HG03066 (cell line): ENCODE measurements around the gene TOMM20L.

Source experiments
- ATAC-seq: cut with Tn5 transposase; IDR thresholded peaks from one replicate; pipeline ENCODE4 v1.9.1; 2021; ENCODE audit warnings: low read depth; ENCODE audit not compliant: unreplicated experiment

The TOMM20L gene

GRCh38 chr14:58426670-58427280 is 31.0 kb downstream of the TOMM20L start:
- peak; percentile 44 for ATAC-seq

GRCh38 chr14:58427281-58428117 is 31.8 kb downstream of the TOMM20L start, which contains the start of the genes KIAA0586 and TIMM9:
KIAA0586 (plus strand) TSS chr14:58427719; CDS start chr14:58428265, 546 bp downstream.
TIMM9 (minus strand) TSS chr14:58427531; CDS start chr14:58411945, 15,586 bp downstream.
- ATAC-seq = peak; percentile 94

DNA sequence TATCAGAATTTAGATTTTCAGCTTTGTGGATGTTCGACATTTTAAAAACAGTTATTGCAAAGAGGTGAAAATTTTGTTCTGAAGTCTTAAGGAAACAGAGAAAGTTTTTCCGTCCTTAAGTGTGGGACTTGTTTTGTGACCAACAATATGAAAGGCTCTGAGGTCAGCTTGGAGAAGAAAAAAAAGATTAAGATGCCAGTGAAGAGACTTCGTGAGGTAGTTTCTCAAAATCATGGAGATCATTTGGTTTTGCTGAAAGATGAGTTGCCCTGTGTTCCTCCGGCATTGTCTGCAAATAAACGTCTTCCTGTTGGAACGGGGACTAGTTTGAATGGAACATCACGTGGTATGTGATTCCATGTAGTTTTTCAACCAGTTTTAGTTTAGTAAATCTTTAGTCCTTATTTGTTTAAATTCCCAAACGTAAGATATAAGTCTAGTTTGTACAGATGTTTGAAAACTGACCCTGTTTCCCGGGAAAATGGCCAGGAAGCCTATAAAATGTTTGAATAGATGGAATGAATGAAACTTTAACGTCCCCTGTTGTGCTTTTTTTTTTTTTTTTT is 32.5 kb downstream of the TOMM20L start:
- ATAC-seq = no peak

GRCh38 chr14:58430156-58430555 is 34.4 kb downstream of the TOMM20L start:
- ATAC-seq = no peak

GRCh38 chr14:58439476-58439875 is 43.7 kb downstream of the TOMM20L start:
- ATAC-seq = no peak

GRCh38 chr14:58444627-58445026 is 48.9 kb downstream of the TOMM20L start:
- ATAC-seq = no peak

DNA sequence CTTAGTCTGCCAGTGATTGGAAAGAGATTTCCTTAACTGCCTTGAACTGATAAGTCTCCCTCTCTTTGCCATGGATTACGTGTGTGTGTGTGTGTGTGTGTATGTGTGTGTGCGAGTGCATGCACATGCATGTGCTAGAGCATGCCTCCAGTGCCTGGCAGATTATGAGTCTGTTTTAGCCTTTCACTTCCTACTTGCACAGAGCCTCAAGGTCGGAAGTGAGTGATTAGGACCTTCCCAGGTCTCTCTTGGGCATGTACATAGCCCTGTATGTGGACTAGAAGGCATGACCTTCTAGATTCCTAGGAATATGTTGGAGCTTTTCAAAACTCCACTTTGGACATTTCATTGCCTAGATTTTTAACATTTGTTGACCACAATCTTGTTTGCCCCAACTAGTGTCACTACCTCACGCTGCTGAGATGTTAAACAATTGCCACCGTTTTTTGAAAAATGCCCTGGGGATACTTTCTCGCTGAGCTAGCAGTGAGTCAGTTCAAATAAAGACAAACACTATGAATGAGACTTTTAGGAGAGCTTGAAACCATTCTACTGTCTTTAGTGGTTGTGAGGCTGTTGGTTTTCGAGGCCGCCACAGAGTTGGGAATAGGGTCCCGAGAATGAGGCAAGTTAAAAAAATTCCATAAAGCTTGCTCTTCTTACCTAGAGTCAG is 60.0 kb downstream of the TOMM20L start:
- ATAC-seq = no peak
